Vagina (tissue), 2 donors: ENCODE results near the gene FRY. TPM values are rescaled to one million over a fixed set of nuclear protein-coding genes. Genes with fewer than 3 reads are reported as not detected.

ENCODE experiments used
- DNase-seq, 2 donors: peaks; one replicate each; pipeline ENCODE4 v3.0.0-alpha.2; 2017; ENCODE audit errors: extremely low spot score in 2 of 2
- H3K27ac ChIP-seq: fragments of 200-600 bp; sonication (generic); one replicate; pipeline ENCODE4 v1.5.1; 2019
- H3K27me3 ChIP-seq: fragments of 200-600 bp; sonication (generic); one replicate; pipeline ENCODE4 v1.5.1; 2019
- H3K36me3 ChIP-seq, 2 donors: fragments of 200-600 bp; sonication (generic); one replicate each; pipeline ENCODE4 v1.5.1; 2017 to 2019
- H3K4me1 ChIP-seq: fragments of 200-600 bp; sonication (generic); one replicate; pipeline ENCODE4 v1.5.1; 2019
- H3K4me3 ChIP-seq, 2 donors: fragments of 200-600 bp; sonication (generic); 1 replicate in 1 of 2; 2 replicates in 1 of 2; pipeline ENCODE4 v1.5.1; 2016 to 2019
- H3K9me3 ChIP-seq: fragments of 200-600 bp; sonication (generic); one replicate; pipeline ENCODE4 v1.5.1; 2019
- POLR2A ChIP-seq, 2 donors: fragments of 450-650 bp; IDR thresholded peaks; one replicate each; pipeline ENCODE4 v1.6.1; 2017; ENCODE audit warnings: antibody characterized with exemption in 2 of 2, mild to moderate bottlenecking in 2 of 2, moderate library complexity in 2 of 2
- POLR2AphosphoS5 ChIP-seq, 2 donors: sonication (generic); formaldehyde crosslinking; IDR thresholded peaks; one replicate each; pipeline ENCODE4 v1.9.0; 2017; ENCODE audit warnings: antibody characterized with exemption in 2 of 2, mild to moderate bottlenecking in 2 of 2, low read depth in 1 of 2; ENCODE audit not compliant: insufficient read depth in 1 of 2
- intact Hi-C: fragments of 100-400 bp; cut with DNase I; formaldehyde crosslinking; loops from one replicate; pipeline ENCODE4 v1.15.1; 2023
- total RNA-seq: library from RNA; depleted of rRNA; stranded (reverse); fragments of >200 nt; gene quantifications from one replicate; pipeline ENCODE4 v1.2.3, GENCODE V29; 2016
- TF ChIP-seq, protein P1 (sequence below), 3 experiments: fragments of 450-650 bp in 2 of 3; fragments of 200-600 bp in 1 of 3; sonication (generic) in 1 of 3; IDR thresholded peaks; one replicate each; pipeline ENCODE4 v1.5.1; 2017 to 2019; ENCODE audit warnings: antibody characterized with exemption in 3 of 3, mild to moderate bottlenecking in 2 of 3, moderate library complexity in 2 of 3

Gene FRY
- total RNA-seq, 1 donor from 2014 or later, result 11.0 TPM

GRCh38 chr13:32278426-32278825 lies 246.9 kb downstream of the FRY start:
- no peak overlapping the region for H3K4me3 ChIP-seq
- no peaks in the 10 kb centered on the region for H3K27me3 ChIP-seq
- TF ChIP-seq POLR2A (IDR thresholded peaks at IDR 0.05), result no peak
- TF ChIP-seq, protein P1, sequence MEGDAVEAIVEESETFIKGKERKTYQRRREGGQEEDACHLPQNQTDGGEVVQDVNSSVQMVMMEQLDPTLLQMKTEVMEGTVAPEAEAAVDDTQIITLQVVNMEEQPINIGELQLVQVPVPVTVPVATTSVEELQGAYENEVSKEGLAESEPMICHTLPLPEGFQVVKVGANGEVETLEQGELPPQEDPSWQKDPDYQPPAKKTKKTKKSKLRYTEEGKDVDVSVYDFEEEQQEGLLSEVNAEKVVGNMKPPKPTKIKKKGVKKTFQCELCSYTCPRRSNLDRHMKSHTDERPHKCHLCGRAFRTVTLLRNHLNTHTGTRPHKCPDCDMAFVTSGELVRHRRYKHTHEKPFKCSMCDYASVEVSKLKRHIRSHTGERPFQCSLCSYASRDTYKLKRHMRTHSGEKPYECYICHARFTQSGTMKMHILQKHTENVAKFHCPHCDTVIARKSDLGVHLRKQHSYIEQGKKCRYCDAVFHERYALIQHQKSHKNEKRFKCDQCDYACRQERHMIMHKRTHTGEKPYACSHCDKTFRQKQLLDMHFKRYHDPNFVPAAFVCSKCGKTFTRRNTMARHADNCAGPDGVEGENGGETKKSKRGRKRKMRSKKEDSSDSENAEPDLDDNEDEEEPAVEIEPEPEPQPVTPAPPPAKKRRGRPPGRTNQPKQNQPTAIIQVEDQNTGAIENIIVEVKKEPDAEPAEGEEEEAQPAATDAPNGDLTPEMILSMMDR (IDR thresholded peaks at IDR 0.05), result no peak
- TF ChIP-seq POLR2AphosphoS5 (IDR thresholded peaks at IDR 0.05; ENCODE audit: insufficient read depth in 1 of 2, low read depth in 1 of 2), result no peak
- intact Hi-C loops, result no loop called here
- H3K36me3 ChIP-seq, result peaks cover 0 to 42% of the 10 kb centered on the region in 2 donors
- no peaks in the 10 kb centered on the region for H3K4me1 ChIP-seq
- H3K27ac ChIP-seq, result no peak overlapping the region
- DNase-seq, result no peak
- no peaks in the 10 kb centered on the region for H3K9me3 ChIP-seq

- H3K9me3 ChIP-seq, result no peaks in the 10 kb centered on the region
- no peak overlapping the region for H3K27ac ChIP-seq
- H3K36me3 ChIP-seq, result peaks cover 0 to 33% of the 10 kb centered on the region in 2 donors
- no peak overlapping the region for H3K4me3 ChIP-seq
- no peaks in the 10 kb centered on the region for H3K27me3 ChIP-seq
- H3K4me1 ChIP-seq, result no peaks in the 10 kb centered on the region
- intact Hi-C loops, result no loop called here
- DNase-seq, result no peak
- TF ChIP-seq POLR2AphosphoS5 (IDR thresholded peaks at IDR 0.05; ENCODE audit: insufficient read depth in 1 of 2, low read depth in 1 of 2), result no peak
- no peak for TF ChIP-seq POLR2A (IDR thresholded peaks at IDR 0.05)
- TF ChIP-seq, protein P1 (IDR thresholded peaks at IDR 0.05), result no peak
Measured at GRCh38 chr13:32281096-32281495, 249.5 kb downstream of the FRY start.

GRCh38 chr13:32282096-32282711 lies 250.6 kb downstream of the FRY start:
- no peak overlapping the region for H3K4me3 ChIP-seq
- H3K9me3 ChIP-seq, result no peaks in the 10 kb centered on the region
- no peaks in the 10 kb centered on the region for H3K4me1 ChIP-seq
- no peaks in the 10 kb centered on the region for H3K27me3 ChIP-seq
- no peak overlapping the region for H3K27ac ChIP-seq
- DNase-seq, result no peak
- peaks cover 0 to 33% of the 10 kb centered on the region in 2 donors for H3K36me3 ChIP-seq
- TF ChIP-seq POLR2AphosphoS5 (IDR thresholded peaks at IDR 0.05; ENCODE audit: insufficient read depth in 1 of 2, low read depth in 1 of 2), result no peak
- TF ChIP-seq POLR2A (IDR thresholded peaks at IDR 0.05), result no peak
- TF ChIP-seq, protein P1 (IDR thresholded peaks at IDR 0.05), result no peak
- intact Hi-C loops, result no loop called here

GRCh38 chr13:32284927-32285632 lies 253.5 kb downstream of the FRY start:
- peaks cover 0 to 6% of the 10 kb centered on the region in 2 donors for H3K36me3 ChIP-seq
- H3K27me3 ChIP-seq, result no peaks in the 10 kb centered on the region
- DNase-seq, result no peak
- intact Hi-C loops, result no loop called here
- H3K4me3 ChIP-seq, result no peak overlapping the region
- no peak for TF ChIP-seq POLR2A (IDR thresholded peaks at IDR 0.05)
- peak in 1 of 2 donors; percentile 81 for TF ChIP-seq POLR2AphosphoS5 (IDR thresholded peaks at IDR 0.05; ENCODE audit: insufficient read depth in 1 of 2, low read depth in 1 of 2)
- H3K4me1 ChIP-seq, result no peaks in the 10 kb centered on the region
- no peaks in the 10 kb centered on the region for H3K9me3 ChIP-seq
- peak overlapping the region; percentile 53 for H3K27ac ChIP-seq

- peaks cover 0 to 6% of the 10 kb centered on the region in 2 donors for H3K36me3 ChIP-seq
- TF ChIP-seq POLR2AphosphoS5 (IDR thresholded peaks at IDR 0.05; ENCODE audit: insufficient read depth in 1 of 2, low read depth in 1 of 2) (no peak), POLR2A (IDR thresholded peaks at IDR 0.05) (no peak)
- TF ChIP-seq, protein P1 (IDR thresholded peaks at IDR 0.05), result no peak
- intact Hi-C loops, result no loop called here
- DNase-seq, result no peak
- H3K9me3 ChIP-seq, result no peaks in the 10 kb centered on the region
- H3K4me1 ChIP-seq, result no peaks in the 10 kb centered on the region
- H3K27me3 ChIP-seq, result no peaks in the 10 kb centered on the region
- peak overlapping the region; percentile 53 for H3K27ac ChIP-seq
- no peak overlapping the region for H3K4me3 ChIP-seq
Measured at GRCh38 chr13:32285633-32285965, 254.0 kb downstream of the FRY start.
